WERI-Rb-1 (cell line): Measurements from ENCODE around the gene RORB.

Experiments used
- DNase-seq: peaks from one replicate; pipeline ENCODE4 v3.0.0-alpha.2; 2020
- H3K27ac ChIP-seq: fragments of 250-450 bp; sonication (Bioruptor Pico); 2 replicates; pipeline ENCODE4 v1.5.1; 2020; ENCODE audit warnings: mild to moderate bottlenecking, moderate library complexity
- H3K27me3 ChIP-seq: fragments of 250-450 bp; sonication (Bioruptor Pico); 2 replicates; pipeline ENCODE4 v1.5.1; 2021; ENCODE audit warnings: mild to moderate bottlenecking, low read depth, moderate library complexity; ENCODE audit not compliant: insufficient read depth, severe bottlenecking
- H3K36me3 ChIP-seq: fragments of 250-450 bp; sonication (Bioruptor Pico); 2 replicates; pipeline ENCODE4 v1.5.1; 2020; ENCODE audit warnings: mild to moderate bottlenecking, moderate library complexity
- H3K4me3 ChIP-seq: 2 replicates; pipeline ENCODE4 v1.5.1; 2011; ENCODE audit warnings: low read depth, mild to moderate bottlenecking, control low read depth, low read length
- H3K9me3 ChIP-seq: fragments of 250-450 bp; sonication (Bioruptor Pico); 2 replicates; pipeline ENCODE4 v1.5.1; 2021; ENCODE audit warnings: mild to moderate bottlenecking, moderate library complexity; ENCODE audit not compliant: severe bottlenecking
- CTCF ChIP-seq: IDR thresholded peaks from 2 replicates; pipeline ENCODE4 v1.5.1; 2011; ENCODE audit warnings: low read depth, mild to moderate bottlenecking, control low read depth, inconsistent platforms, low read length

RORB gene

GRCh38 chr9:74643303-74643923, 146.3 kb downstream of the RORB start:
- Histone ChIP-seq H3K4me3 (no peak overlapping the region), H3K36me3 (peaks cover 3% of the 10 kb centered on the region; the same call in 1 of the 2 replicates), H3K9me3 (no peaks in the 10 kb centered on the region), H3K27ac (no peak overlapping the region), H3K27me3 (no peaks in the 10 kb centered on the region)
- TF ChIP-seq CTCF = no peak
- DNase-seq = no peak

GRCh38 chr9:74644023-74644422, 146.9 kb downstream of the RORB start:
- no peak overlapping the region for H3K27ac ChIP-seq

GRCh38 chr9:74645007-74645639, 148.0 kb downstream of the RORB start:
- DNase-seq = peak; percentile 11
- Histone ChIP-seq H3K9me3 (no peaks in the 10 kb centered on the region), H3K27ac (no peak overlapping the region), H3K27me3 (no peaks in the 10 kb centered on the region), H3K36me3 (peaks cover 3% of the 10 kb centered on the region; the same call in 1 of the 2 replicates), H3K4me3 (no peak overlapping the region)
- peak; percentile 60 for TF ChIP-seq CTCF

More at GRCh38 chr9:74644023-74644422, 146.9 kb downstream of the RORB start:
- no peak for TF ChIP-seq CTCF
- H3K4me3 ChIP-seq = no peak overlapping the region
- H3K9me3 ChIP-seq = no peaks in the 10 kb centered on the region
- no peak for DNase-seq
- no peaks in the 10 kb centered on the region for H3K27me3 ChIP-seq
- H3K36me3 ChIP-seq = peaks cover 3% of the 10 kb centered on the region; the same call in 1 of the 2 replicates

- DNase-seq = no peak
- Histone ChIP-seq H3K27ac (no peak overlapping the region), H3K36me3 (no peaks in the 10 kb centered on the region), H3K27me3 (no peaks in the 10 kb centered on the region), H3K4me3 (no peak overlapping the region), H3K9me3 (no peaks in the 10 kb centered on the region)
- no peak for TF ChIP-seq CTCF
Observed at GRCh38 chr9:74653410-74654080, 156.4 kb downstream of the RORB start.

GRCh38 chr9:74662674-74663073, 165.5 kb downstream of the RORB start:
- no peak overlapping the region for H3K27ac ChIP-seq
- no peak for TF ChIP-seq CTCF
- no peaks in the 10 kb centered on the region for H3K9me3 ChIP-seq
- no peak overlapping the region for H3K4me3 ChIP-seq
- H3K36me3 ChIP-seq = peaks cover 2% of the 10 kb centered on the region
- no peaks in the 10 kb centered on the region for H3K27me3 ChIP-seq
- no peak for DNase-seq
